Upper lobe of left lung (tissue), 4 donors: ENCODE results near the gene TBX1.

Experiments
- CTCF ChIP-seq, 6 experiments: fragments of 450-650 bp in 4 of 6; fragments of 200-600 bp in 2 of 6; sonication (generic) in 2 of 6; IDR thresholded peaks; one replicate each; pipeline ENCODE4 v1.5.1; 2016 to 2019; ENCODE audit warnings: antibody characterized with exemption in 6 of 6
- POLR2AphosphoS5 ChIP-seq, 2 donors: sonication (generic); formaldehyde crosslinking; IDR thresholded peaks; one replicate each; pipeline ENCODE4 v1.5.1; 2017; ENCODE audit warnings: antibody characterized with exemption in 2 of 2

GRCh38 chr22:19784384-19785175, 24.0 kb downstream of the TBX1 start:
- TF ChIP-seq CTCF (IDR thresholded peaks at IDR 0.05) (no peak), POLR2AphosphoS5 (IDR thresholded peaks at IDR 0.05) (no peak)
